Epithelial cell of esophagus (primary cell): ENCODE results near the gene THADA.
A peak's percentile ranks its signal among the peaks of the same experiment; 100 is the strongest.

Experiments used
- DNase-seq: peaks from one replicate; pipeline ENCODE4 v3.0.0; 2010; ENCODE audit warnings: low read depth
- H3K4me3 ChIP-seq: 2 replicates; pipeline ENCODE4 v1.5.1; 2011; ENCODE audit warnings: mild to moderate bottlenecking, low read length, control low read depth
- TF ChIP-seq, protein P1 (sequence below): IDR thresholded peaks from 2 replicates; pipeline ENCODE4 v1.5.1; 2011; ENCODE audit warnings: low read depth, mild to moderate bottlenecking, low read length, control low read depth, inconsistent platforms; ENCODE audit not compliant: insufficient read depth; ENCODE audit errors: missing control alignments

The THADA gene

GRCh38 chr2:43424262-43425207, 171.3 kb downstream of the THADA start:
- TF ChIP-seq, protein P1, sequence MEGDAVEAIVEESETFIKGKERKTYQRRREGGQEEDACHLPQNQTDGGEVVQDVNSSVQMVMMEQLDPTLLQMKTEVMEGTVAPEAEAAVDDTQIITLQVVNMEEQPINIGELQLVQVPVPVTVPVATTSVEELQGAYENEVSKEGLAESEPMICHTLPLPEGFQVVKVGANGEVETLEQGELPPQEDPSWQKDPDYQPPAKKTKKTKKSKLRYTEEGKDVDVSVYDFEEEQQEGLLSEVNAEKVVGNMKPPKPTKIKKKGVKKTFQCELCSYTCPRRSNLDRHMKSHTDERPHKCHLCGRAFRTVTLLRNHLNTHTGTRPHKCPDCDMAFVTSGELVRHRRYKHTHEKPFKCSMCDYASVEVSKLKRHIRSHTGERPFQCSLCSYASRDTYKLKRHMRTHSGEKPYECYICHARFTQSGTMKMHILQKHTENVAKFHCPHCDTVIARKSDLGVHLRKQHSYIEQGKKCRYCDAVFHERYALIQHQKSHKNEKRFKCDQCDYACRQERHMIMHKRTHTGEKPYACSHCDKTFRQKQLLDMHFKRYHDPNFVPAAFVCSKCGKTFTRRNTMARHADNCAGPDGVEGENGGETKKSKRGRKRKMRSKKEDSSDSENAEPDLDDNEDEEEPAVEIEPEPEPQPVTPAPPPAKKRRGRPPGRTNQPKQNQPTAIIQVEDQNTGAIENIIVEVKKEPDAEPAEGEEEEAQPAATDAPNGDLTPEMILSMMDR: no peak
- H3K4me3 ChIP-seq: no peak overlapping the region
- DNase-seq: no peak

DNA sequence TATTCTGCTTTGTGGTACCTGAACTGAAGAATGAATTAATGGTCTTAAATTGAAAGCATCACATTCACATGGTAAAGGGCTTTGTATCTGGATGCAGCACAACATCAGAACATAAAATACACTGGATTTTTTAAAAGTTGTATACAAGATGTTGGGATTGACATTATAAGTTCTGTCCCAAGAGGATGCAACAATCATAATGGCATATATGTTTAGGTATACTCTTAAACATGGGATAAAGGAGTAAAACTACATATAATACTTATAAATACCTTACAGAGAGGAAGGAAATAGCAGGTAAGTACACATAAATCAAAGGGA, 171.9 kb downstream of the THADA start:
- H3K4me3 ChIP-seq: no peak overlapping the region
- no peak for DNase-seq
- TF ChIP-seq, protein P1: no peak

GRCh38 chr2:43421194-43421593, 174.6 kb downstream of the THADA start:
- TF ChIP-seq, protein P1: no peak
- DNase-seq: no peak

DNA sequence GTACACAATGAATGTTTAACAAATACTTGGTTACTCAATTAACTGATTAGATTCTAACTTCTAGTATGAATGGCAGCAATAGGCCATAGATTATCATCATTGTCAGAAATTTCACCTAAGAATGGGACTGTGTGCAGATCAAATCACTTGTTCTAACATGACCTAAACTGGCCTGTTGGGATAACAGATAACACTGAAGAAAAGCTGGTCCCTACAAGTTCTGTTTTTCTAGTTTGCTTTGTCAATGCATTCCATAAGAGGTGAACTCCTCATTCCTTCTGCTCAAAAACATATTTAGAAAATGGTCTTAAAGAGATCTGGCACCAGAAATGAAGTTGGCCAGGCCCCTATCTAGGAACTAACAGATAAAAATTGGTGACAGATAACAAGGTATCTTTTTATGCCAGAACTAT, 175.4 kb downstream of the THADA start:
- H3K4me3 ChIP-seq: no peak overlapping the region

More at GRCh38 chr2:43421194-43421593, 174.6 kb downstream of the THADA start:
- H3K4me3 ChIP-seq: no peak overlapping the region

GRCh38 chr2:43419876-43420275, 176.0 kb downstream of the THADA start:
- TF ChIP-seq, protein P1: no peak
- DNase-seq: no peak
- no peak overlapping the region for H3K4me3 ChIP-seq

More for the DNA sequence above, 175.4 kb downstream of the THADA start:
- peak; percentile 75 for DNase-seq
- TF ChIP-seq, protein P1: no peak

GRCh38 chr2:43419243-43419642, 176.6 kb downstream of the THADA start:
- DNase-seq: no peak
- no peak overlapping the region for H3K4me3 ChIP-seq
- TF ChIP-seq, protein P1: no peak
